Ovary (tissue), 3 donors: ENCODE data around the gene TIMM8B.
"Not testable (repeated sequence)": the region's sequence is repeated elsewhere in the genome, so short reads cannot be mapped to it uniquely, and the experiment has no call there.

Source experiments
- CTCF ChIP-seq, 3 donors: fragments of 450-650 bp in 2 of 3; fragments of 200-600 bp in 1 of 3; IDR thresholded peaks; one replicate each; pipeline versions ENCODE4 v1.5.1 to v1.8.0; 2016 to 2022; ENCODE audit warnings: antibody characterized with exemption in 3 of 3, mild to moderate bottlenecking in 1 of 3
- EP300 ChIP-seq: sonication (generic); formaldehyde crosslinking; IDR thresholded peaks from one replicate; pipeline ENCODE4 v1.6.1; 2017; ENCODE audit warnings: antibody characterized with exemption
- donor health status: DM: no; HTN: no; CAD: no.

GRCh38 chr11:112048256-112048655 lies 38.3 kb downstream of the TIMM8B start:
- TF ChIP-seq CTCF (IDR thresholded peaks at IDR 0.05); EP300: not testable (repeated sequence)
